ENCODE data around the gene TMTC4.

DNA sequence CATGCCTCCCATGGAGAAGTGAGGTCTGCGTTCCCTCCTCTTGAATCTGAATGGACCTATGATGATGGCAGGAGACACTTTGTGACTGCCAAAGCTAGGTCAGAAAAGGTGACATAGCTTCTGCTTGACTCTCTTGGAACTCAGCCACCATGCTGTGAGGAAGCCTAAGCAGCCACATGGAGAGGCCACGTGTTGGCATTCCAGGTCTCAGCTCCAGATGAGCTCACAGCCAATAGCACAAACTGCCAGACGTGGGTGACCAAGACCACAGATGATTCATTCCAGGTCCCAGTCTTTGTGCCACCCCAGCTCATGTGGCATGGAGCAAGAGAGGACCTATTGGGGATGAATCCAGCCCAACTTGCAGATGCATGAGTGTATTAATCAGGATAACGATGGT is 77.3 kb downstream of the TMTC4 start:
- no peak for TF ChIP-seq POLR2A (IDR thresholded peaks at IDR 0.05)
- TF ChIP-seq, protein P1, sequence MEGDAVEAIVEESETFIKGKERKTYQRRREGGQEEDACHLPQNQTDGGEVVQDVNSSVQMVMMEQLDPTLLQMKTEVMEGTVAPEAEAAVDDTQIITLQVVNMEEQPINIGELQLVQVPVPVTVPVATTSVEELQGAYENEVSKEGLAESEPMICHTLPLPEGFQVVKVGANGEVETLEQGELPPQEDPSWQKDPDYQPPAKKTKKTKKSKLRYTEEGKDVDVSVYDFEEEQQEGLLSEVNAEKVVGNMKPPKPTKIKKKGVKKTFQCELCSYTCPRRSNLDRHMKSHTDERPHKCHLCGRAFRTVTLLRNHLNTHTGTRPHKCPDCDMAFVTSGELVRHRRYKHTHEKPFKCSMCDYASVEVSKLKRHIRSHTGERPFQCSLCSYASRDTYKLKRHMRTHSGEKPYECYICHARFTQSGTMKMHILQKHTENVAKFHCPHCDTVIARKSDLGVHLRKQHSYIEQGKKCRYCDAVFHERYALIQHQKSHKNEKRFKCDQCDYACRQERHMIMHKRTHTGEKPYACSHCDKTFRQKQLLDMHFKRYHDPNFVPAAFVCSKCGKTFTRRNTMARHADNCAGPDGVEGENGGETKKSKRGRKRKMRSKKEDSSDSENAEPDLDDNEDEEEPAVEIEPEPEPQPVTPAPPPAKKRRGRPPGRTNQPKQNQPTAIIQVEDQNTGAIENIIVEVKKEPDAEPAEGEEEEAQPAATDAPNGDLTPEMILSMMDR (IDR thresholded peaks at IDR 0.05): no peak
- no peak for TF ChIP-seq POLR2AphosphoS5 (IDR thresholded peaks at IDR 0.05; ENCODE audit: insufficient read depth in 1 of 2, low read depth in 1 of 2)

Data from vagina (tissue), 2 donors.